ENCODE data around the gene GSPT1. TPM values are rescaled to one million over a fixed set of nuclear protein-coding genes. Genes with fewer than 3 reads are reported as not detected.

The GSPT1 gene
- polyA plus RNA-seq, 1 of the 3 experiments (the other 2 are of a cell fraction) = 41.5 TPM

DNA sequence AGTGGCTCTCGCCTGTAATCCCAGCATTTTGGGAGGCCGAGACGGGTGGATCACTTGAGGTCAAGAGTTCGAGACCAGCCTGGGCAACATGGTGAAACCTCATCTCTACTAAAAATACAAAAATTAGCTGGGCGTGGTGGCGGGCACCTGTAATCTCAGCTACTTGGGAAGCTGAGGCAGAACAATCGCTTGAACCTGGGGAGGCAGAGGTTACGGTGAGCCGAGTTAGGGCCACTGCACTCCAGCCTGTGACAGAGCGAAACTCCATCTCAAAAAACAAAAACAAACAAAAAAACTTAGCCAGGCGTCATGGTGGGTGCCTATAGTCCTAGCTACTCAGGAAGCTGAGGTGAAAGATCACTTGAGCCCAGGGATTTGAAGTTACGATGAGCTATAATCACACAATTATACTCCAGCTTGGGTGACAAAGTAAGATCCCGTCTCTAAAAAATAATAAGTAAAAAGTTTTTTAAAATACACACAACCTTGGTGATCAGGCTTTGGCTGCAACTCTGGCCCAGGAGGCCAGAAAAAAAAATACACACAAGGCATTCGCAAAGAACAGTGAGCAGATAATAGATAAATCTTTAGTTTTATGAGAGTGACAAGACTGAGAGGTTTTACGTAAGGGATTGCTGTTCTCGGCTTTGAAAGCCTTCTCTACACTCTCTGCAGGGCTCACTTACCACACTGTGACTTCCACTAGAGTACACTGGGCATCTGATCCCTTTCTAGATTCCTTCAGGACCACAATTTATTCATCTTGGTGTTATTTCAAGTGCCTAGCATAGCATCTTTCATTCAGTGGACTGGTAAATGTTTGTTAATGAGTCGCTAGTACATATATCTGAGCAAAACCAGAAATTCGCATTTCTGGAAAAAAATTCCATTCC, 5.9 kb downstream of the GSPT1 start:
- DNase-seq = no peak
- Histone ChIP-seq H3K27ac (ENCODE audit: low read depth in 2 of 2, low read length in 1 of 2) (peak overlapping the region; percentile 20 to 41; a peak in 2 of 4 replicates), H4K20me1 (ENCODE audit: insufficient read depth) (peaks cover 96% of the 10 kb centered on the region), H2AFZ (ENCODE audit: low read depth) (no peak overlapping the region), H3K79me2 (ENCODE audit: insufficient read depth) (peaks cover 100% of the 10 kb centered on the region), H3K9ac (no peak overlapping the region), H3K4me2 (peak overlapping the region; percentile 44; the same call in 1 of the 2 replicates), H3F3A (replicated peaks; ENCODE audit: insufficient read depth) (peaks cover 10% of the 10 kb centered on the region), H3K4me1 (ENCODE audit: control insufficient read depth in 1 of 2, insufficient read depth in 2 of 2, low read depth in 1 of 2, low read length in 1 of 2) (peaks cover 15 to 28% of the 10 kb centered on the region in 2 experiments), H3K36me3 (replicated peaks in 1 of 2; ENCODE audit: control insufficient read depth in 1 of 2, insufficient read depth in 2 of 2, low read length in 1 of 2) (peaks cover 0 to 9% of the 10 kb centered on the region in 2 experiments), H3K9me2 (no peaks in the 10 kb centered on the region), H3K27me3 (ENCODE audit: insufficient read depth) (no peaks in the 10 kb centered on the region), H3K4me3 (ENCODE audit: low read depth in 2 of 2, low read length in 1 of 2) (no peak overlapping the region), H3K9me3 (no peaks in the 10 kb centered on the region)
- POLR2A ChIA-PET = no interaction called here
- CTCF ChIA-PET = no interaction called here
- WGBS (ENCODE audit: low lambda C conversion rate) = 85% methylated on average over 18 of the region's 18 CpGs
- TF ChIP-seq RFX5 (IDR thresholded peaks at IDR 0.05; ENCODE audit: low read length) (no peak), MEF2A (IDR thresholded peaks at IDR 0.05; ENCODE audit: borderline replicate concordance, low read depth) (no peak), NRF1 (IDR thresholded peaks at IDR 0.05; ENCODE audit: low read depth, low read length) (no peak), USF2 (IDR thresholded peaks at IDR 0.05; ENCODE audit: borderline replicate concordance, low read depth, low read length) (no peak), TCF12 (IDR thresholded peaks at IDR 0.05) (peak; percentile 48; the same call in 1 of the 2 replicates)

DNA sequence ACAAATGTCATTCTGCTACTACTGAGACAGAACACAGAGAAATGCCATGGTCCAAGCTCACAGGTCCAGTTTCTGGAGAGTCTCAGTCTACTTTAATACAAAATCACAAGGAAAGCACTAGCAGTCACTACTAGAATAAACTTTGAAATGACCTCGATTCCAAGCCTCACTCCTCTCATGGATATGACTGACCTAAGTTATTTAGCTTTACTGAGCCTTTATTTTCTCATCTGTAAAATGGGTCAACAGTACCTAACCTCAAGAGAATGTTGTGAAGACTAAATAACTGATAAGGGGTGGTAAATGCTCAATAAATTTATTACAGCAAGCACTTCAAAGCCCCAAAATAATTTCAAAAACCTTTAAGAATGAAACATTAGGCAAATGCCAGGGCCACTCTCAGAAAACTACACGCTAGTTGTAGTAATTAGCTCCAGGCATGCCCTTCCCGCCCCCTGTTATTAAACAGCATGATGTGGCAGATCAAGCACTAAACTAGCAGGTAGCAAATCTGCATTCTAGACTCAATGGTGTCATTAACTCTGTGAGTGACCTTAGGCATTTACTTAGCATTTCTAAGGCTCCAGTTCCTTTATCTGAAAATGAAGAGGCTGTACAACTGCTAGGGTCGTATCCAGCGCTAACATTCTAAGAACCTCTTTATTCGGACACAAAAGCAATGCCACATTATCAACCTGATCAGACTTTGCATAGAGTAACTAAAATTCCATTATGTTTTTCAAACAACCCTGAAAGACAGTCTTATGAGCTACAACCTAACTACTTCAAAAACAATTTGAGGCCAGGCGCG, 8.4 kb downstream of the GSPT1 start:
- Histone ChIP-seq H3F3A (replicated peaks; ENCODE audit: insufficient read depth) (peaks cover 10% of the 10 kb centered on the region), H2AFZ (ENCODE audit: low read depth) (no peak overlapping the region), H3K4me2 (no peak overlapping the region), H4K20me1 (ENCODE audit: insufficient read depth) (peaks cover 96% of the 10 kb centered on the region), H3K27ac (ENCODE audit: low read depth in 2 of 2, low read length in 1 of 2) (no peak overlapping the region), H3K36me3 (replicated peaks in 1 of 2; ENCODE audit: control insufficient read depth in 1 of 2, insufficient read depth in 2 of 2, low read length in 1 of 2) (peaks cover 0 to 6% of the 10 kb centered on the region in 2 experiments), H3K4me3 (ENCODE audit: low read depth in 2 of 2, low read length in 1 of 2) (no peak overlapping the region), H3K4me1 (ENCODE audit: control insufficient read depth in 1 of 2, insufficient read depth in 2 of 2, low read depth in 1 of 2, low read length in 1 of 2) (peaks cover 3 to 15% of the 10 kb centered on the region in 2 experiments; a peak in 3 of 4 replicates), H3K27me3 (ENCODE audit: insufficient read depth) (no peaks in the 10 kb centered on the region), H3K9me3 (no peaks in the 10 kb centered on the region), H3K79me2 (ENCODE audit: insufficient read depth) (peaks cover 100% of the 10 kb centered on the region), H3K9me2 (no peaks in the 10 kb centered on the region), H3K9ac (no peak overlapping the region)
- 98% methylated on average over 8 of the region's 8 CpGs for WGBS (ENCODE audit: low lambda C conversion rate)
- ChIA-PET POLR2A (no interaction called here), CTCF (interaction anchor here (1.1 to 2.5 kb wide), 2 partner anchors 11 to 160 kb away, joined by 3 to 16 read pairs; no protein-coding TSS in a partner anchor)
- TF ChIP-seq USF2 (IDR thresholded peaks at IDR 0.05; ENCODE audit: borderline replicate concordance, low read depth, low read length) (no peak), RAD21 (IDR thresholded peaks at IDR 0.05; ENCODE audit: low read length) (no peak), CHD2 (IDR thresholded peaks at IDR 0.05; ENCODE audit: low read length, partially characterized antibody) (no peak), FOXJ3 (CRISPR knock-in tag; IDR thresholded peaks at IDR 0.05) (no peak), NFIC (IDR thresholded peaks at IDR 0.05; ENCODE audit: borderline replicate concordance) (no peak), EZH2phosphoT487 (IDR thresholded peaks at IDR 0.05; ENCODE audit: borderline replicate concordance, low read depth) (no peak), ZBTB33 (IDR thresholded peaks at IDR 0.05; ENCODE audit: borderline replicate concordance, low read depth) (no peak)
- TF ChIP-seq, protein P1, sequence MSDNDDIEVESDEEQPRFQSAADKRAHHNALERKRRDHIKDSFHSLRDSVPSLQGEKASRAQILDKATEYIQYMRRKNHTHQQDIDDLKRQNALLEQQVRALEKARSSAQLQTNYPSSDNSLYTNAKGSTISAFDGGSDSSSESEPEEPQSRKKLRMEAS (IDR thresholded peaks at IDR 0.05; ENCODE audit: low read depth) = no peak
- TF ChIP-seq, protein P2, sequence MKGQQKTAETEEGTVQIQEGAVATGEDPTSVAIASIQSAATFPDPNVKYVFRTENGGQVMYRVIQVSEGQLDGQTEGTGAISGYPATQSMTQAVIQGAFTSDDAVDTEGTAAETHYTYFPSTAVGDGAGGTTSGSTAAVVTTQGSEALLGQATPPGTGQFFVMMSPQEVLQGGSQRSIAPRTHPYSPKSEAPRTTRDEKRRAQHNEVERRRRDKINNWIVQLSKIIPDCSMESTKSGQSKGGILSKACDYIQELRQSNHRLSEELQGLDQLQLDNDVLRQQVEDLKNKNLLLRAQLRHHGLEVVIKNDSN (IDR thresholded peaks at IDR 0.05; ENCODE audit: borderline replicate concordance, low read depth) = no peak
- DNase-seq = no peak
